Gastroesophageal sphincter (tissue), 3 donors: Measurements from ENCODE around the gene MS4A18.

Source experiments
- POLR2AphosphoS5 ChIP-seq: sonication (generic); formaldehyde crosslinking; IDR thresholded peaks from one replicate; pipeline ENCODE4 v1.6.1; 2017; ENCODE audit warnings: antibody characterized with exemption
- TF ChIP-seq, protein P1 (sequence below), 4 experiments: fragments of 200-600 bp in 2 of 4; fragments of 450-650 bp in 2 of 4; sonication (generic) in 1 of 4; IDR thresholded peaks; one replicate each; pipeline ENCODE4 v1.5.1; 2017 to 2019; ENCODE audit warnings: antibody characterized with exemption in 4 of 4, mild to moderate bottlenecking in 2 of 4, moderate library complexity in 2 of 4

DNA sequence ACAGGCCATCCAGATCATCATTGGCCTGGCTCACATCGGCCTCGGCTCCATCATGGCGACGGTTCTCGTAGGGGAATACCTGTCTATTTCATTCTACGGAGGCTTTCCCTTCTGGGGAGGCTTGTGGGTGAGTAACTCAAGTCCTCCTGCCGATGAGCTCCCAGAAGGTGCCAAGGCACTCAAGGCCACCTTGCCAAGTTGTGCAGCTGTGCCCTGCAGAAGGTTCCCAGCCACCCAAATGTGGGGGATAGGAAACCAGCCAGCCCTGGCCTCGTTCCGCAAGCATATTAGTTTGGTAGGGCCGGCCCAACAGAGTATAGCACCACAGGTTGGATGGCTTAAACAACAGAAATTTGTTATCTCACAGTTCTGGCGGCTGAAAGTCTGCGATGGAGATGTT, 21.1 kb upstream of the MS4A18 start:
- no peak for TF ChIP-seq POLR2AphosphoS5
- TF ChIP-seq, protein P1, sequence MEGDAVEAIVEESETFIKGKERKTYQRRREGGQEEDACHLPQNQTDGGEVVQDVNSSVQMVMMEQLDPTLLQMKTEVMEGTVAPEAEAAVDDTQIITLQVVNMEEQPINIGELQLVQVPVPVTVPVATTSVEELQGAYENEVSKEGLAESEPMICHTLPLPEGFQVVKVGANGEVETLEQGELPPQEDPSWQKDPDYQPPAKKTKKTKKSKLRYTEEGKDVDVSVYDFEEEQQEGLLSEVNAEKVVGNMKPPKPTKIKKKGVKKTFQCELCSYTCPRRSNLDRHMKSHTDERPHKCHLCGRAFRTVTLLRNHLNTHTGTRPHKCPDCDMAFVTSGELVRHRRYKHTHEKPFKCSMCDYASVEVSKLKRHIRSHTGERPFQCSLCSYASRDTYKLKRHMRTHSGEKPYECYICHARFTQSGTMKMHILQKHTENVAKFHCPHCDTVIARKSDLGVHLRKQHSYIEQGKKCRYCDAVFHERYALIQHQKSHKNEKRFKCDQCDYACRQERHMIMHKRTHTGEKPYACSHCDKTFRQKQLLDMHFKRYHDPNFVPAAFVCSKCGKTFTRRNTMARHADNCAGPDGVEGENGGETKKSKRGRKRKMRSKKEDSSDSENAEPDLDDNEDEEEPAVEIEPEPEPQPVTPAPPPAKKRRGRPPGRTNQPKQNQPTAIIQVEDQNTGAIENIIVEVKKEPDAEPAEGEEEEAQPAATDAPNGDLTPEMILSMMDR (IDR thresholded peaks at IDR 0.05): no peak
